Retinal pigment epithelial cell (primary cell): ENCODE measurements around the gene ARRDC1.
A peak's percentile ranks its signal among the peaks of the same experiment; 100 is the strongest.

Source experiments
- DNase-seq: peaks from one replicate; pipeline ENCODE4 v3.0.0-alpha.2; 2010; ENCODE audit warnings: low read depth
- H3K4me3 ChIP-seq: 2 replicates; pipeline ENCODE4 v1.5.1; 2011; ENCODE audit warnings: mild to moderate bottlenecking, low read length, control low read depth, moderate library complexity
- TF ChIP-seq, protein P1 (sequence below): conservative IDR thresholded peaks from 2 replicates; pipeline ENCODE4 v1.5.1; 2011; ENCODE audit warnings: low read depth, low read length, control low read depth, inconsistent platforms

ARRDC1 gene

DNA sequence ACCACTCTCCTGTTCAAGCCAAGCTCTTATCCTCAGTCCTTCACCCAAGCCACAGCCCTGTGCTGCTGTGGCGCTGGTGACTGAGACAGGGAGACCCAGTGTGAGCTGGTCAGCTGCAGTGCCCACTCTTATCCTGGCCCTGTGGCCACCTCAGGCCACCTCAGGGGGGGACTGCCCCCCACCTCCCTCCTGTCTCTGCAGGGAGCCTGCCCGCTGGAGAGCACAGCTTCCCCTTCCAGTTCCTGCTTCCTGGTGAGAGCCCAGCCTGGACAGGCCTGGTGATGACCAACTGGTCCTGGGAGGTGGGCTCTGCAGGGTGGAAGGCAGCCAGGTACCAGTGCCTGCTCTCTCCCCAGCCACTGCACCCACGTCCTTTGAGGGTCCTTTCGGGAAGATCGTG is 7.8 kb downstream of the ARRDC1 start:
- DNase-seq = no peak
- no peak overlapping the region for H3K4me3 ChIP-seq
- TF ChIP-seq, protein P1, sequence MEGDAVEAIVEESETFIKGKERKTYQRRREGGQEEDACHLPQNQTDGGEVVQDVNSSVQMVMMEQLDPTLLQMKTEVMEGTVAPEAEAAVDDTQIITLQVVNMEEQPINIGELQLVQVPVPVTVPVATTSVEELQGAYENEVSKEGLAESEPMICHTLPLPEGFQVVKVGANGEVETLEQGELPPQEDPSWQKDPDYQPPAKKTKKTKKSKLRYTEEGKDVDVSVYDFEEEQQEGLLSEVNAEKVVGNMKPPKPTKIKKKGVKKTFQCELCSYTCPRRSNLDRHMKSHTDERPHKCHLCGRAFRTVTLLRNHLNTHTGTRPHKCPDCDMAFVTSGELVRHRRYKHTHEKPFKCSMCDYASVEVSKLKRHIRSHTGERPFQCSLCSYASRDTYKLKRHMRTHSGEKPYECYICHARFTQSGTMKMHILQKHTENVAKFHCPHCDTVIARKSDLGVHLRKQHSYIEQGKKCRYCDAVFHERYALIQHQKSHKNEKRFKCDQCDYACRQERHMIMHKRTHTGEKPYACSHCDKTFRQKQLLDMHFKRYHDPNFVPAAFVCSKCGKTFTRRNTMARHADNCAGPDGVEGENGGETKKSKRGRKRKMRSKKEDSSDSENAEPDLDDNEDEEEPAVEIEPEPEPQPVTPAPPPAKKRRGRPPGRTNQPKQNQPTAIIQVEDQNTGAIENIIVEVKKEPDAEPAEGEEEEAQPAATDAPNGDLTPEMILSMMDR = no peak

DNA sequence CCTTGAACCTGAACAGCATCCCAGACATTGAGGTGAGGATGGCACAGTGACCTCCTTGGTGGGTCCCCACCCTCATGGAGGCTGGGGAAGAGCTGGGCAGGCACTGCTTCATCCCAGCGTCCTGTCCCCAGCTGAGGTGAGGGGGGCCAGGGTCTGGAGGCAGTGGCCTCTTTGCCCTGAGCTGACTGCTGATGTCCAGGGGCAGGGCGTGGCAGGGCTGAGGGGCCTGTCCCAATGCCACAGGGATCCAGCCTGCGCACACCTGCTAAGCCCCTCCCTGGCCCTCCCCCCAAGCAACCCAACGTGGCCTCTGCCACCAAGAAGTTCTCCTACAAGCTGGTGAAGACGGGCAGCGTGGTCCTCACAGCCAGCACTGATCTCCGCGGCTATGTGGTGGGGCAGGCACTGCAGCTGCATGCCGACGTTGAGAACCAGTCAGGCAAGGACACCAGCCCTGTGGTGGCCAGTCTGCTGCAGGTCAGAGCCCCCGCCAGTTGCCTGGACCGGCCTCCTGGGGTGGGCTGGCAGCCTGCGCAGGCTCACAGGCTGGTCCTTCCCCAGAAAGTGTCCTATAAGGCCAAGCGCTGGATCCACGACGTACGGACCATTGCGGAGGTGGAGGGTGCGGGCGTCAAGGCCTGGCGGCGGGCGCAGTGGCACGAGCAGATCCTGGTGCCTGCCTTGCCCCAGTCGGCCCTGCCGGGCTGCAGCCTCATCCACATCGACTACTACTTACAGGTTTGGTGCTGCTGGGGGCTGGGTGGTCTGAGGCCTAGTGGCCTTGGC is 8.4 kb downstream of the ARRDC1 start:
- no peak for DNase-seq
- no peak overlapping the region for H3K4me3 ChIP-seq
- TF ChIP-seq, protein P1 = no peak

DNA sequence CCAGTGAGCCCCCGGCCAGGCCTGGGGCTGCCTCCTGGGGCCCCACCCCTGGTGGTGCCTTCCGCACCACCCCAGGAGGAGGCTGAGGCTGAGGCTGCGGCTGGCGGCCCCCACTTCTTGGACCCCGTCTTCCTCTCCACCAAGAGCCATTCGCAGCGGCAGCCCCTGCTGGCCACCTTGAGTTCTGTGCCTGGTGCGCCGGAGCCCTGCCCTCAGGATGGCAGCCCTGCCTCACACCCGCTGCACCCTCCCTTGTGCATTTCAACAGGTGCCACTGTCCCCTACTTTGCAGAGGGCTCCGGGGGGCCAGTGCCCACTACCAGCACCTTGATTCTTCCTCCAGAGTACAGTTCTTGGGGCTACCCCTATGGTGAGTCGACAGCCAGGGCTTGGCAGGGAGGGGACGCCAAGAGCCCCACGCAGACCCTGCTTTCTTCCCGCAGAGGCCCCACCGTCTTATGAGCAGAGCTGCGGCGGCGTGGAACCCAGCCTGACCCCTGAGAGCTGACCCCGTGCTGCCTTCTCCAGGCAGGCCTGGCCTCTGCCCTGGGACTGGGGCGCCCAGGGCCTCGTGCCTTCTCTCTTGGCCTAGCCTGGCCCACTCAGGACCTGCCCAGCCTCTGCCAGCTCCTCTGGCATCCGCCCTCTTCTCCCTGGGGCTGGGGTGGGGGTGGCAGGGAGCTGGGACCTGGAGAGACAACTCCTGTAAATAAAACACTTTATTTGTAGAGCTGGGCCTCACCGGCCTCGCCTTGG is 9.3 kb downstream of the ARRDC1 start:
- no peak for DNase-seq
- H3K4me3 ChIP-seq = no peak overlapping the region
- TF ChIP-seq, protein P1 = no peak

DNA sequence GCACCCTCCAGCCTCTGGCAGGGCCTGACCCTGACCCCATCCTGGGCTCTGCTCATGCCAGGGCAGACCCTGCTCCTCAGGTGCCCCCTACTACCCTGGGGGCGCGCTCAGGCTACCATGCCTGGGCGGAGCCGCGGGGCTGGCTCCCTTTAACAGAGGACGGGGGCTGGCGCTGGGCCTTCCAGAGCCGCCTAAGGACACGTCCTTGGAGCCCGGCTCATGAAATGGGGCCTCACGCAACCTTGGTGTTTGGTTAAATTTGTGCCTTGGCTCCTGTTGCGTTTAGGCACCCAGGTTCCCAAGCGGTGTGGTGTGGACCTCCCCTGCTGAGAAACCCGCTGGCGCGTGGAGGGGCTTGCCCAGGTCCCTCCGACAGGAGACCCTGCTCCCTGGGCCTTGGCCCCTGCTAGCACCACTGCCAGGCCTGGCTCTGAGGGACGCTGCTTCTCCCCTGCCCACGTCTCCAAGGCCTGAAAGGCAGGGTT is 9.9 kb downstream of the ARRDC1 start:
- TF ChIP-seq, protein P1 = no peak
- no peak for DNase-seq
- H3K4me3 ChIP-seq = no peak overlapping the region

DNA sequence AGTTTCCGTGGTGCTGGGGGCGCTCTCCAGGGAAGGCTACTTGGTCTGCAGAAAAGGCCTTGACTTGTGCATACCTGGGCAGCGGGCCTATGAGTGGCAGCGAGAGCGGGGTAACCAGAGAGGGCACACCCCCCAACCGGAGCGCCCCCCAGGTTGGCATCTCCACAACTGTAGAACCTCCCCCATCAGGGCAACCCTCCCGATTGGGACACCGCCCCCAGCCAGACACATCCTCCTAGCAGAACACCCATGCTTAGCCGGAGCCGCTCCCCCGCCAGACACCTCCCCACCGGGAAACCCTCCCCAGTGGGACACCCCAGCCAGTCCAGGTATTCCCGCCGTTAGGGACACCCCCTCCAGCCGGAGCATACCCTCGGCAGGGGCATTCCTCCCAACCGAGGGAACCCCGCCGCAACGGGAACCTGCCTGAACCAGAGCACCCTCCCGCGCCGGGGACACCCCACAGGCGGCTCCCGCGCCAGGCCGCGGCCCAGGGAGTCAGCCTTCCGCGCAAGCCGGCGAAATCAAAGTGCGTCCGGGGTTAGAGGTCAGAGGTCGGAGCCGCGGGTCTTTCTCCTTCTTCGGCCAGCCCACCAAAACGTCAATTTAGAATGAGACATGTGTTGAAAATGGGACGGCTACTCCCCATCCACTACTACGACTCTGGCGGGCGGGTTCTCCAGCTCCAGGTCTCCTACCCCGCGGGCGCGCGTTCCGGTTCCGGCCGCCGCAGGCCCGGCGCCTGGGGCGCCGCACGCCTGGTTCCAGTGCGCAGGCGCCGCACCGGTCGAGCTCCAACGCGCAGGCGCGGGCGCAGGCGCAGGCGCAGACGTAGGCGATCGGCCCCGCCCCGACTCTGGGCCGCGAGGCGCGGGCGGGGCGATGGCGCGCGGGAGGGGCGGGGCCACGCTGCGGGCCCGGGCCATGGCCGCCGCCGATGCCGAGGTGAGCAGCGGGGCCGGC is 12.9 kb downstream of the ARRDC1 start, which contains the start of gene EHMT1:
EHMT1 (plus strand) TSS at position 901 of the 963 bp plus-strand sequence; CDS start at position 925, 24 bp downstream.
- TF ChIP-seq, protein P1 = no peak
- H3K4me3 ChIP-seq = peak within 1 kb of the TSS; percentile 91
- no peak for DNase-seq

DNA sequence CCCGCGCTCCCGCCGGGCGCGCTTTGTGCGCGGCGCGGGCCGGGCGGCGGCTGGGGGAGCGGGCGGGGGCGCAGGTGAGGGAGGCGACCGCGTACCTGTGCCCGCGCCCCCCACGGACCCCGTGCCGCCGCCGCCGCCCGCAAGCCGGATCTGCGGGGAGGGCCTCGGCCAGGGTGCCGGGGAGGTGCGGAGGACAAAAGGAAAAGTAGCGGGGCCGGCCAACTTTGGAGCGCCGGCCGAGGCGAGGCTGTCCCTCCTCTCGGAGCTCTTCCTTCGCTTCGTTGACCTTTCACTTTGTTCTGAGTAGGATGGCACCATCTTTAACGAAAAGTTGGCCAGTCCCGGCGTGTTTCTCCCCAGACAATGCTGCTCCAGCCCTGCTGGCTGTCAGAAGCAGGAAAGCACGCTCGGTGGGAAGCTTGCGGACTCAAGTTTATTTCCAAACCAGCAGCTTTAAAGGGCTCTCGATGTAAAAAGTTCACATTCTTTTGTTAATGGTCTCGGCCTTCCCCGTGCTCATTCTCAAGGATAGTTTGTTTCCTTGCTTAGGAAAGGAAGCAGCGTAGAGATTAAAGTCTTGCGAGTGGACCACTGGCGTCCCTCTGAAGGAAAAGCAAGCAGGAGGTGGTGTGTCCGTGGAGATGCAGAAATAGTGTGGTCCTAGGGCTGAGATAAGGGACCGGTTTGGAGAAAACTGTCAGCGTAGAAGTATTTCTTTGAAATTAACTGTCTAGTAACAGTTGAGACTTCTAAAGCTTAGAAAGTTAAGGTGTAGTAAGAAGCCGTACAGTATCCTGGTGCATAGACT is 14.0 kb downstream of the ARRDC1 start:
- TF ChIP-seq, protein P1 = no peak
- peak overlapping the region; percentile 87 for H3K4me3 ChIP-seq
- no peak for DNase-seq
